ENCODE measurements around the gene PHF2. TPM values are rescaled to one million over a fixed set of nuclear protein-coding genes. Genes with fewer than 3 reads are reported as not detected.

PHF2 gene
- total and polyA plus RNA-seq, 2 of the 4 experiments (the other 2 are of a cell fraction), result 5.9 to 9.5 TPM

GRCh38 chr9:93586290-93587057 lies 10.1 kb downstream of the PHF2 start:
- no TSS peak for BruUV-seq (replicated peaks)
- TF ChIP-seq CEBPB (IDR thresholded peaks at IDR 0.05; ENCODE audit: low read depth, low read length) (no peak), SMC3 (IDR thresholded peaks at IDR 0.05; ENCODE audit: low read depth, low read length) (no peak), CTCF (conservative IDR thresholded peaks at IDR 0.05; ENCODE audit: low read depth, low read length) (no peak), RFX5 (IDR thresholded peaks at IDR 0.05; ENCODE audit: low read depth, low read length) (no peak), MAZ (IDR thresholded peaks at IDR 0.05; ENCODE audit: borderline replicate concordance, low read depth, low read length) (no peak)
- Histone ChIP-seq H3K27ac (ENCODE audit: insufficient read depth, low read length) (no peak overlapping the region), H2BK120ac (ENCODE audit: low read depth, low read length) (no peak overlapping the region), H3K14ac (replicated peaks; ENCODE audit: low read depth, low read length) (no peak overlapping the region), H3K79me1 (ENCODE audit: low read depth in 1 of 2, low read length in 2 of 2) (peaks cover 26 to 83% of the 10 kb centered on the region in 2 experiments), H3K9me1 (ENCODE audit: insufficient read depth, low read length) (peaks cover 20% of the 10 kb centered on the region; the same call in 1 of the 2 replicates), H4K20me1 (ENCODE audit: insufficient read depth, low read length) (peaks cover 75% of the 10 kb centered on the region), H3K36me3 (ENCODE audit: control insufficient read depth, insufficient read depth, low read length) (no peaks in the 10 kb centered on the region), H4K91ac (ENCODE audit: insufficient read depth, low read depth, low read length) (no peak overlapping the region), H3K9me3 (ENCODE audit: control insufficient read depth, insufficient read depth, low read length) (peaks cover 3% of the 10 kb centered on the region; the same call in 1 of the 2 replicates), H4K8ac (ENCODE audit: low read depth in 2 of 2, low read length in 2 of 2) (no peak overlapping the region), H3K4ac (ENCODE audit: low read depth, low read length) (no peak overlapping the region), H3K9ac (ENCODE audit: low read depth, low read length) (no peak overlapping the region), H3K18ac (ENCODE audit: low read depth, low read length) (no peak overlapping the region), H3K27me3 (ENCODE audit: control insufficient read depth, insufficient read depth, low read length) (no peaks in the 10 kb centered on the region), H2BK5ac (ENCODE audit: low read depth, low read length, poor library complexity, severe bottlenecking) (no peak overlapping the region), H3K4me3 (ENCODE audit: insufficient read depth, low read depth, low read length) (no peak overlapping the region), H3K4me2 (ENCODE audit: low read depth, low read length) (no peak overlapping the region), H2AK5ac (ENCODE audit: low read depth, low read length) (no peak overlapping the region), H3K56ac (ENCODE audit: extremely low read depth, insufficient read depth, low read length) (no peak overlapping the region), H2BK15ac (ENCODE audit: low read depth, low read length) (no peak overlapping the region), H2BK20ac (ENCODE audit: low read depth, low read length) (no peak overlapping the region), H3K23ac (ENCODE audit: low read depth, low read length) (no peak overlapping the region), H3K4me1 (ENCODE audit: control insufficient read depth, insufficient read depth, low read length) (peaks cover 6% of the 10 kb centered on the region), H2AK9ac (replicated peaks; ENCODE audit: low read depth, low read length, poor library complexity) (no peak overlapping the region), H2AFZ (replicated peaks; ENCODE audit: low read length, poor library complexity) (no peak overlapping the region), H4K5ac (ENCODE audit: low read depth, low read length) (no peak overlapping the region)
- ChIA-PET CTCF (no interaction called here), POLR2A (ENCODE audit: unreplicated experiment) (no interaction called here)
- in situ Hi-C loops (cut with MboI; ENCODE audit: low sequenced_read_pairs), result no loop called here
- dilution Hi-C loops (cut with HindIII; ENCODE audit: low sequenced_read_pairs, unreplicated experiment), result no loop called here
- 94% methylated on average over 6 of the region's 13 CpGs; no CpG with 5 or more reads in 1 of the 2 experiments for WGBS, 2 experiments (ENCODE audit: extremely low coverage in 2 of 2, insufficient read length in 1 of 2)
- ATAC-seq (ENCODE audit: low read depth) (no peak), DNase-seq (no peak)
- intact Hi-C loops (cut with micrococcal nuclease), result no loop called here
